Mucosa of descending colon (tissue), 3 donors: ENCODE results near the gene SRSF3. TPM values are rescaled to one million over a fixed set of nuclear protein-coding genes. Genes with fewer than 3 reads are reported as not detected.
A peak's percentile ranks its signal among the peaks of the same experiment; 100 is the strongest.
"Not testable (repeated sequence)": the region's sequence is repeated elsewhere in the genome, so short reads cannot be mapped to it uniquely, and the experiment has no call there.

ENCODE experiments used
- ATAC-seq: fragments of 200-7000 bp; cut with Tn5 transposase; one replicate; pipeline ENCODE4 v1.9.1; 2020; ENCODE audit warnings: mild to moderate bottlenecking, moderate library complexity
- DNase-seq, 3 donors: peaks; one replicate each; pipeline ENCODE4 v3.0.0-alpha.2; 2020
- H3K36me3 ChIP-seq: fragments of 200-600 bp; one replicate; pipeline ENCODE4 v1.8.0; 2021; ENCODE audit warnings: low read depth, mild to moderate bottlenecking
- H3K4me1 ChIP-seq: fragments of 200-600 bp; one replicate; pipeline ENCODE4 v1.8.0; 2021; ENCODE audit warnings: low read depth, mild to moderate bottlenecking
- H3K4me3 ChIP-seq: fragments of 200-600 bp; one replicate; pipeline ENCODE4 v1.8.0; 2021; ENCODE audit warnings: mild to moderate bottlenecking
- H3K9me3 ChIP-seq: fragments of 200-600 bp; one replicate; pipeline ENCODE4 v1.8.0; 2021; ENCODE audit warnings: mild to moderate bottlenecking
- CTCF ChIP-seq: fragments of 200-600 bp; IDR thresholded peaks from one replicate; pipeline ENCODE4 v1.8.0; 2022; ENCODE audit warnings: antibody characterized with exemption, mild to moderate bottlenecking
- intact Hi-C, 2 donors: fragments of 100-400 bp; cut with DNase I in 1 of 2; cut with micrococcal nuclease in 1 of 2; formaldehyde crosslinking; loops; one replicate each; pipeline versions ENCODE4 v1.11.0 to v1.11.1; 2022; cut with DNase I, micrococcal nuclease
- total RNA-seq, 3 donors: library from RNA; stranded (reverse); fragmentation: NEBNext Ultra II Directional in 2 of 3; extraction: Animal tissue kit (Norgen Biotek cat#: 25700) in 2 of 3; gene quantifications; one replicate each; pipeline versions ENCODE4 v1.2.1 to v1.2.4, GENCODE V29; 2021 to 2023
- donor health status: DM: no; HTN: no; CAD: no; lungs with moderate emphysema.
- donor health status: DM: no; HTN: no; CAD: no.
- donor health status: DM: no; HTN: yes; CAD: no.

Gene SRSF3
- total RNA-seq, 3 donors from 2014 or later: 176 to 243 (median 229) TPM

GRCh38 chr6:36603222-36604089, 9.3 kb downstream of the SRSF3 start:
- no peak for TF ChIP-seq CTCF
- DNase-seq (no peak), ATAC-seq (no peak)
- no peaks in the 10 kb centered on the region for H3K9me3 ChIP-seq
- peaks cover 70% of the 10 kb centered on the region for H3K4me1 ChIP-seq
- peaks cover 23% of the 10 kb centered on the region for H3K36me3 ChIP-seq
- no peak overlapping the region for H3K4me3 ChIP-seq
- intact Hi-C loops: no loop called here

DNA sequence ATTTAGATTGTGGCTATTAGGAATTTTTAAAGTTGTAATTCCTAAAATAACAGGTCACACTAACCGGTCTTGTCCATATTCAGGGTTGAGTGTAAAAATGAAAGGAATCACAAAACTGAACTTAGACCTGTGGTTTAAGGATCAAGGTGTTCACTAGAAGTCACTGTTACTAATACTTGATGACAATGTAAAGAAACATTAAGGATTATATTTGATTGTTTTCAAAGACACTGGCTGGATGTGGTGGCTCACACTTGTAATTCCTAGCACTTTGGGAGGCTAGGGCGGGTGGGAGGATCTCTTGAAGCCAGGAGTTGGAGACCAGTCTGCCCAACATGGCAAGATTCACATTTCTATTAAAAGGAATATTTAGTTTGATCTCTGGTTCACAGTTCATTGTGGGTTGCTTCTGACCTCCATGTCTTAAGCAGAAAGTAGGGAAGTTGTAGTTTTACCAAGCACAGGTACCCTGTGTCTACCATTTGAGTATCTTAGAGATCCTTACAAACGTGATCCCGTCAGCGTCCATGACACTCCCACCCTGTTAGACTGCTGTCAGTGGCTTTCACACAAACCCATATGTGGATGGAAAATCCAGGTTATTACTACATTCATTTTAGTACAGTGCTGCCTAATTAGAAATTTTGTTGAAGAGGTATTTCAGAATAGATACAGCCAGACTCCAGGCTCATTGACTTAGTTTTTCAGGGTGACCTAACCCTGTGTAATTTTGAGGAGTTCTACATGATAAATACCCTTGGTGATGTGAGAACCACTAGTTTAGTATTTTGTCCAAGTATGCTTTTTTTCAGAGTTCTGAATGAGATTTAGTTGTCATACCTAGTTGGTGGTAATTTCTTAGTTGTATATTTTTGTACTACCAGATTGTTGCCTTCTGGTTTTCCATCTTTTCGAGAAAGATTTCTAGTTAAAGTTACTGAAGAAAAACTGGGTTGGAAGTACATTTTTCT, 10.2 kb downstream of the SRSF3 start:
- no peak for TF ChIP-seq CTCF
- H3K4me3 ChIP-seq: no peak overlapping the region
- H3K4me1 ChIP-seq: peaks cover 70% of the 10 kb centered on the region
- DNase-seq (no peak), ATAC-seq (no peak)
- H3K36me3 ChIP-seq: peaks cover 19% of the 10 kb centered on the region
- intact Hi-C loops: no loop called here
- H3K9me3 ChIP-seq: no peaks in the 10 kb centered on the region

GRCh38 chr6:36605143-36605542, 11.0 kb downstream of the SRSF3 start:
- DNase-seq (no peak), ATAC-seq (no peak)
- peaks cover 12% of the 10 kb centered on the region for H3K36me3 ChIP-seq
- H3K4me1 ChIP-seq: peaks cover 64% of the 10 kb centered on the region
- H3K4me3 ChIP-seq: no peak overlapping the region
- no peak for TF ChIP-seq CTCF
- H3K9me3 ChIP-seq: no peaks in the 10 kb centered on the region
- intact Hi-C loops: no loop called here

- Histone ChIP-seq H3K4me3 (no peak overlapping the region), H3K9me3 (no peaks in the 10 kb centered on the region), H3K4me1 (peaks cover 62% of the 10 kb centered on the region), H3K36me3 (peaks cover 11% of the 10 kb centered on the region)
- DNase-seq (no peak), ATAC-seq (no peak)
- intact Hi-C loops: no loop called here
- no peak for TF ChIP-seq CTCF
Observed at GRCh38 chr6:36605560-36606391, 11.6 kb downstream of the SRSF3 start.

- DNase-seq: peak in 1 of 3 donors; percentile 29
- peaks cover 50% of the 10 kb centered on the region for H3K4me1 ChIP-seq
- peak; percentile 8 for ATAC-seq
Observed at GRCh38 chr6:36607305-36607682, 13.1 kb downstream of the SRSF3 start.

More at GRCh38 chr6:36607305-36607682, 13.1 kb downstream of the SRSF3 start:
- H3K4me3 ChIP-seq, H3K9me3 ChIP-seq, intact Hi-C loops: not testable (repeated sequence)
- peaks cover 11% of the 10 kb centered on the region for H3K36me3 ChIP-seq
